GM12864 (cell line): ENCODE data around the gene LAMA4.

Source experiments
- DNase-seq: peaks from one replicate; pipeline ENCODE4 v3.0.0-alpha.2; 2011; ENCODE audit warnings: low read depth
- H3K4me3 ChIP-seq: 2 replicates; pipeline ENCODE4 v1.5.1; 2011; ENCODE audit warnings: mild to moderate bottlenecking, low read depth, low read length, control low read depth
- TF ChIP-seq, protein P1 (sequence below): IDR thresholded peaks from 2 replicates; pipeline ENCODE4 v1.5.1; 2011; ENCODE audit warnings: low read depth, mild to moderate bottlenecking, moderate library complexity, low read length, control low read depth, inconsistent platforms; ENCODE audit errors: missing control alignments

Gene LAMA4

DNA sequence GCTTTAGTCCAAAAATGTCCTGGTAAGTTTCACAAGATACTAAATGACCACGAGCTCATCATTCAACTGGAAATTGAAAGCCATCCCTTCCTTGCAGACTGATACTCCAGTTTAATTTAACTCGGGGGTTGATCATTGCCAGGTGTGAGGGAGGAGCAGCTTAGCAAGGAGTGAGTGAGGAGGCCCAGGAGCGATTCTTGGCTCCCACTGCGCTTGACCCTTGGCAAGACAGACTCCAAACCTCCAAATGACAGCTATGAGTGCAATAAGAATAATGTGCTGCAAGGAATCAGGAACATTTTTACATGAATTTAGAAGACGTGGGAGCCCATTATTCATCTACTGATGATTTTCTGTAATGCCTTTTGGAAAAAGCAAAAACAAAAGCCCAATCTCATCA is 64.9 kb downstream of the LAMA4 start:
- TF ChIP-seq, protein P1, sequence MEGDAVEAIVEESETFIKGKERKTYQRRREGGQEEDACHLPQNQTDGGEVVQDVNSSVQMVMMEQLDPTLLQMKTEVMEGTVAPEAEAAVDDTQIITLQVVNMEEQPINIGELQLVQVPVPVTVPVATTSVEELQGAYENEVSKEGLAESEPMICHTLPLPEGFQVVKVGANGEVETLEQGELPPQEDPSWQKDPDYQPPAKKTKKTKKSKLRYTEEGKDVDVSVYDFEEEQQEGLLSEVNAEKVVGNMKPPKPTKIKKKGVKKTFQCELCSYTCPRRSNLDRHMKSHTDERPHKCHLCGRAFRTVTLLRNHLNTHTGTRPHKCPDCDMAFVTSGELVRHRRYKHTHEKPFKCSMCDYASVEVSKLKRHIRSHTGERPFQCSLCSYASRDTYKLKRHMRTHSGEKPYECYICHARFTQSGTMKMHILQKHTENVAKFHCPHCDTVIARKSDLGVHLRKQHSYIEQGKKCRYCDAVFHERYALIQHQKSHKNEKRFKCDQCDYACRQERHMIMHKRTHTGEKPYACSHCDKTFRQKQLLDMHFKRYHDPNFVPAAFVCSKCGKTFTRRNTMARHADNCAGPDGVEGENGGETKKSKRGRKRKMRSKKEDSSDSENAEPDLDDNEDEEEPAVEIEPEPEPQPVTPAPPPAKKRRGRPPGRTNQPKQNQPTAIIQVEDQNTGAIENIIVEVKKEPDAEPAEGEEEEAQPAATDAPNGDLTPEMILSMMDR: no peak
- no peak for DNase-seq
- H3K4me3 ChIP-seq: no peak overlapping the region

DNA sequence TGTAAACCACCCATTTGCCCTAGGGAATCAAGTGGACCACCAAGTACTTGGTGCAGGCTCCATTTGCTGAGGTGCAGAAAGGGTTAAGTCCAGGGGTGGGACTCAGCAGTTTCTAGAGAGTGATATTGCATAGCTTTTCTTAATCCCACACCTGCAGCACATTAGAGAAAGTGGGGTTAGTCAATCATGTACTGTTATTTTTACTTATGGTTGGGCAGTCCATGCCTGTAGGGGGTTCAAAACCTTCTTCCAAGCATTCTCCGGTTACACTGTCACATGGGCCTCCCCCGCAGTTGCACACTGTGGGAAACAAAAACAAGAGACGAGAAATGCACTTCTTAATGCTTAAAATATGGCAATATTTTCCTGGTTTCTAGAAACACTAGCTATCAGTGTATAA is 65.5 kb downstream of the LAMA4 start:
- H3K4me3 ChIP-seq: no peak overlapping the region
- TF ChIP-seq, protein P1: no peak
- no peak for DNase-seq

DNA sequence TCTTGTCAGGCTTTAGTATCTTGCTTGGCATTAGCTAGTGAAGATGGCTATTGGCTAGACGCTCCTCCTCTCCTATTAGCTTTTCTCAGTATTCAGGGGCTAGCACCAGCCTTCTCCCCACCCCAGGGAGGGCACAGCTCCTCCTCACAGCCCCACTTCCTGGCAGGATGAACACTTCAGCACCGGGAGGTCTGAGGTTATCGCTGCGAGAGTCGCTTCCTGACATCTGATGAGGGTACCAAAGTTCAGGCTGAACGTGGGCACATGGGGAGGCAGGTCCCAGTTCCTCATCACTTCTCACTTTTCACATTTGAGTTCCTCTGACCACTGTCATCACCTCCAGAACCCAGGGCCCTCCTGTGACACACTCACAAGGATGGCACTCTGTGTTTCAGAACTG is 66.6 kb downstream of the LAMA4 start:
- DNase-seq: no peak
- TF ChIP-seq, protein P1: no peak
- no peak overlapping the region for H3K4me3 ChIP-seq

DNA sequence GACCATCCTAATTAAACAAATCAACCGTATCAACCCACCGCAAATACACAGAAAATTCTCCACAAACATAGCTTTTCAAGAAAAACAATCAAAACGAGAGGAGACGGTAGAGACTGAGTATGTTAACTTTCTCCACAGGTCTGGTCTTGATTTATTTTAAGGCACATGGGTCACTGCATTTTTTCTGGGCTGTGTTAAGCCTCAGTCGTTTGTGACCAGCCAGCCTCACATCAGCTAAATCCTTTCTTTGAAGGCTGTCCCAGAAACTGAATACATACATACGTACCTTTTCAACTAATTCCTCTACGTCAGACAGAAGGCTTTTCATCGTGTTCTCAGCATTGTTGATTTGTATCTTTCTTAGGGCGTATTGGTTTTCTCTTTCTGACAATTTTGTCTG is 69.4 kb downstream of the LAMA4 start:
- TF ChIP-seq, protein P1: no peak
- no peak overlapping the region for H3K4me3 ChIP-seq
- no peak for DNase-seq

DNA sequence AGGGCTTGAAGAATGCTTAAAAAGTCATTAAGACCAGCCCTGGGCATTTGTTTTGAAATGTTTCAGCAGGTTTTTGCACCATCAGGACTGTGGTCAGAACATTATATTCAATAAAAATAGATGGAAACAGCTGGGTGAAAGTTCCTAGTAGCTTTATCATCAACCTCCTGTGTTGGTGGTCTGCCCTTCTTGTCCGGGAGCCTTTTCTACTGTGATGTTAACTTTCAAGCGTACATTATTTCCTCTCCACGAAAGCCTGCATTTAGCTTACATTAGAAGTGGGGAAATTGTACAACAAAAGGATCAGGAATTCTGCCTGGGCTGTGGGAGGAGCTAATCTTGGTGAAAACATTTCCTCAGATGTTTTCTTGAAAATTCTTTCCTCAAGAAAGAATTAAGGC is 71.1 kb downstream of the LAMA4 start:
- DNase-seq: no peak
- TF ChIP-seq, protein P1: no peak
- no peak overlapping the region for H3K4me3 ChIP-seq

DNA sequence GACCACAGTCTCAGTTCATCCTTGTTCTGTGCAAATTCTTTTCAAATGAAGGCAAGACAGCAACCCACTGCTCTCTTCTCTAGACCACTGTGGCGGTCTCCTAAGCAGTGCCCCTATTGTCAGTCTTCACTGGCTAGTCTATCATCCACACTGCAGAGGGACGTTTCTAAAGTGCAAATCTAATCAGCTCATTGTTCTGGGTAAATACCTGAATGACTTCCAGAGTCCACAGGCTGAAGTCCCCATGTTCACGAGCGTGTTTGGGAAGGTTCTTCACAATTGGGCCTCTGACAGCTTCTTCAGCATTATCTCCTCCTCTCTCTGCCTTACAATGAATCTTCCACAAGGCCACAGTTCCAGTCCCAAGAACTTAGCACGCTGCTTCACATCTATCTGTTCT is 73.2 kb downstream of the LAMA4 start:
- no peak overlapping the region for H3K4me3 ChIP-seq
- DNase-seq: no peak
- TF ChIP-seq, protein P1: no peak

DNA sequence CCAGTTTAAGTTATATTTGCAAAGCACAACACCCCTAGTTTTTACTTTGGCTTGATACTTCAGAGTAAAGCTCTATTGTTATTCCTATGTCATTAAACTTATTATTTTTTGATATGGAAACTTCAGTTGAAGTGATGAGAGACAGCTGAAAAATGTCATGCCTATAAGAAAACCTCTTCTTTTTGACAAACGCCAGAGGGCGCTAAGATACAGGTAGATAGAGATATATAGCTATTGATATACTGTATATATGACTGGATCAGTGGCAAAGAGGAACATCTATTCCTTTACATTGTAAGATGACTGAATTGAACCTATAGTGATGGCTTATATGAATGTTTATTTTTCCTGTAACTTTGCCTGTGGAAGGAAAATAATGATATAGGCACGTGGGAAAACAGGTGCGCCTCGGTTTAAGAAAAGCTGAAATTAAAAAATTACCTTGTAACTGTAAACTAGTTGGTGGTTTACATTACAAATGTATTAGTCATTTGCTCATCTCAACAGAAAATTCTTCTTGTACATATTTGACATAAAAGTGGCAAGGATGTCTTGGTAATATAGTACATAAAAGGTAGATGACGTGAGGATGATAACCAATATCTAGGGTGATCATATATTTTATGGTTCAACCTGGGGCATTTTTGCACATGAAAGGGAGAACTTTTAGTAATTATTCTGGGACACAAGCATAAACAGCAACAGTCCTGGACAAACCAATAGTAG is 74.1 kb downstream of the LAMA4 start:
- TF ChIP-seq, protein P1: peak; percentile 50
- peak; percentile 38 for DNase-seq

More for the DNA sequence above, 74.1 kb downstream of the LAMA4 start:
- H3K4me3 ChIP-seq: no peak overlapping the region
